Measurements from ENCODE around the gene EMILIN2. TPM values are rescaled to one million over a fixed set of nuclear protein-coding genes. Genes with fewer than 3 reads are reported as not detected.

Gene EMILIN2
- total RNA-seq, 3 donors from 2014 or later, result 13.3 to 19.6 (median 18.3) TPM

DNA sequence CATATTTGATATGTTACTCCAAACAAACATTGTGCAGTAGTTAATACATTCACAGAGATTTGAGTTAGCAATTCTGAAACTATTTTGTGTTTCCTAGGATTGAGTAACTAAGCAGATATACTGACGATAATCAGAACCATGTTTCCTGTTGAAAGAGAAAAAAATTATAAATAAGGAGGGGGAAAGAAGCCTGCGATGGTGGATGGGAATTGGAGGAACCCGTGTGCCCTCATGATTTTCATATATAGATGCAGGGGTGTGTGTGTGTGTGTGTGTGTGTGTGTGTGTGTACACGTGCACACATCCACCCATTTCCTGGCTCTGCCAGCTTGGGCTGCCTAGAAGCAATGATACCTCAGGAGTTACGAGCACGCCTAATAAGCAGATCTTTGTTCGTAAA is 109.2 kb downstream of the EMILIN2 start:
- intact Hi-C loops (cut with DNase I, micrococcal nuclease), result no loop called here
- no peaks in the 10 kb centered on the region for H3K36me3 ChIP-seq (ENCODE audit: low read depth)
- ATAC-seq, result no peak
- TF ChIP-seq, protein P1, sequence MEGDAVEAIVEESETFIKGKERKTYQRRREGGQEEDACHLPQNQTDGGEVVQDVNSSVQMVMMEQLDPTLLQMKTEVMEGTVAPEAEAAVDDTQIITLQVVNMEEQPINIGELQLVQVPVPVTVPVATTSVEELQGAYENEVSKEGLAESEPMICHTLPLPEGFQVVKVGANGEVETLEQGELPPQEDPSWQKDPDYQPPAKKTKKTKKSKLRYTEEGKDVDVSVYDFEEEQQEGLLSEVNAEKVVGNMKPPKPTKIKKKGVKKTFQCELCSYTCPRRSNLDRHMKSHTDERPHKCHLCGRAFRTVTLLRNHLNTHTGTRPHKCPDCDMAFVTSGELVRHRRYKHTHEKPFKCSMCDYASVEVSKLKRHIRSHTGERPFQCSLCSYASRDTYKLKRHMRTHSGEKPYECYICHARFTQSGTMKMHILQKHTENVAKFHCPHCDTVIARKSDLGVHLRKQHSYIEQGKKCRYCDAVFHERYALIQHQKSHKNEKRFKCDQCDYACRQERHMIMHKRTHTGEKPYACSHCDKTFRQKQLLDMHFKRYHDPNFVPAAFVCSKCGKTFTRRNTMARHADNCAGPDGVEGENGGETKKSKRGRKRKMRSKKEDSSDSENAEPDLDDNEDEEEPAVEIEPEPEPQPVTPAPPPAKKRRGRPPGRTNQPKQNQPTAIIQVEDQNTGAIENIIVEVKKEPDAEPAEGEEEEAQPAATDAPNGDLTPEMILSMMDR (IDR thresholded peaks at IDR 0.05), result no peak
- no peaks in the 10 kb centered on the region for H3K9me3 ChIP-seq
- no peak for DNase-seq
- no peaks in the 10 kb centered on the region for H3K4me1 ChIP-seq (ENCODE audit: low read depth)
- H3K4me3 ChIP-seq, result no peak overlapping the region

DNA sequence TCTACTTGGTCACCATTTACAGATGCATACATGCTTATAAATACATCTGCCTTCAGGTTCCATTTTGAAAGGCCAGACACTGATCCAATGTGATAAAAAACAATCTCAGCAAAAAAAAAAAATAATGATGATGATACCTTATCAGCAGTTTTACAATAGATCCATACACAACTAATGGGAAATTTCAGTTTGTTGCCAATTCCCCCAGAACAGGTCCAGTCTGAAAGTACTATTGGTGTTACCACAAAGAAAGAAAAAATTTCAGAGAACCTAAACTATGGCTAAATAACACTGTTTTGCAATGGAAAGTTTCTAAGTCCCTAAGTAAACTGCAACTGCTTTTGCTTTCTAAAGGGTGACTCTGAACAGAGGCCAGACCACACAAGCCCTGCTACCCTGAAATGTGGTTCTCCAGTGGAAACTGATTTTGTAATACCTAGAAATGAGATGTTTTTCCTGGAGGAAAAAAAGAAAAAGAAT is 112.1 kb downstream of the EMILIN2 start:
- DNase-seq (no peak), ATAC-seq (peak; percentile 35)

DNA sequence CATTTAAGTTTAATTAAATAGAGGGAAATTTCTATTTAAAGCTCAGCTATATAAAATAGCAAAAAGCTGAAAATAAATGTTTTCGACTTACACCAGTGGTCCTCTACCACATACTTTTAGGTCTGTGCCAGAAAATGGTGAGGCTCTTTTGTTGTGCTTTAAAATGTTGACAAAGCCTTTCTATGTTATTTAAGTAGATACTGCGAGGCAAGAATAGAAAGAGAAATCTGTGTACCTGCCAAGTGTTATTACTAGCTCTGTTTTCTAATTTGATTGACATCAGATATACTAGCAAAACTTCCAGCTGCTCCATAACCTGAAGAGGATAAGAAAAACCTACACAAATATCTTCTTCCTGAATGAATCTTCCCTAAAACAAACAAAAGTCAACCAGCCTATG is 112.5 kb downstream of the EMILIN2 start:
- intact Hi-C loops (cut with DNase I, micrococcal nuclease), result no loop called here
- Histone ChIP-seq H3K4me1 (ENCODE audit: low read depth) (no peaks in the 10 kb centered on the region), H3K4me3 (no peak overlapping the region), H3K36me3 (ENCODE audit: low read depth) (no peaks in the 10 kb centered on the region), H3K9me3 (no peaks in the 10 kb centered on the region)
- no peak for ATAC-seq
- DNase-seq, result no peak
- TF ChIP-seq, protein P1 (IDR thresholded peaks at IDR 0.05), result no peak

More for the DNA sequence above, 112.1 kb downstream of the EMILIN2 start:
- Histone ChIP-seq H3K36me3 (ENCODE audit: low read depth) (no peaks in the 10 kb centered on the region), H3K4me1 (ENCODE audit: low read depth) (no peaks in the 10 kb centered on the region), H3K4me3 (no peak overlapping the region), H3K9me3 (no peaks in the 10 kb centered on the region)
- intact Hi-C loops (cut with DNase I, micrococcal nuclease), result no loop called here
- TF ChIP-seq, protein P1 (IDR thresholded peaks at IDR 0.05), result no peak

DNA sequence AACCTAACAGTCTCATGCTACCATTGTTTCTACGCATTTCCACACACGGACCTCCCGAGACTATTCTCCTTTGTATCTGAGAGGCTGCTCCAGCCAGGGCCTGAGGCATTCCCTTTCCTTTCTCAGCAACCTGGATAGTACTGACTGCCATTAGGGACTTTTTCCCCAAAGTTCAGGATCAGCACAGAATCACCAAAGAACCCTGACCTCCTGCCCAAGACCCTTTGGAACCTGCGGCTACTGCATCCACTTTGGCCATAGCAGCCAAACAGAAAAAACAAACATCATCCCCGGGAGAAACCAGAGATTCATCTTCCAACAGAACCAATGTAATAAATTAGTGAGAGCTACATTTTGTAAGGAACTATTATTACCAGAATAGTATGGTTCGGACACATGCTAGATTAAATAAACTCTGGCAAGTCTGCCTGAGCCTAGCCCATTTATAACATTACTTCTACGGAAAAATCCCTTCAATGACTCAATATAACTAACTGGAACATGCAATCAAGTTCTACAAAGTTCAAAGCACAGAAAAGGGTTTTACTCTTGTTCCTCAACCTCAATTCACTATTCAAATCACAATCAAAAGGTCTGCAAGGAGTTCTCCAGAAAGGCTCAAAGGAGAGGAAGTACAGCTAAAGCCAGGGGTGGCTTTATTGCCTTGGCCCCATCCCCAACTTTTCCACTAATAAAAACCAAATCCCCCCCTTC is 114.3 kb downstream of the EMILIN2 start:
- Histone ChIP-seq H3K4me3 (no peak overlapping the region), H3K36me3 (ENCODE audit: low read depth) (no peaks in the 10 kb centered on the region), H3K9me3 (no peaks in the 10 kb centered on the region), H3K4me1 (ENCODE audit: low read depth) (no peaks in the 10 kb centered on the region)
- no peak for DNase-seq
- TF ChIP-seq, protein P1 (IDR thresholded peaks at IDR 0.05), result no peak
- intact Hi-C loops (cut with DNase I, micrococcal nuclease), result no loop called here
- peak; percentile 39 for ATAC-seq

- Histone ChIP-seq H3K9me3 (no peaks in the 10 kb centered on the region), H3K4me1 (ENCODE audit: low read depth) (no peaks in the 10 kb centered on the region), H3K36me3 (ENCODE audit: low read depth) (no peaks in the 10 kb centered on the region), H3K4me3 (no peak overlapping the region)
- intact Hi-C loops (cut with DNase I, micrococcal nuclease), result no loop called here
- TF ChIP-seq, protein P1 (IDR thresholded peaks at IDR 0.05), result no peak
- ATAC-seq, result peak; percentile 49
- DNase-seq, result no peak
These were observed 115.0 kb downstream of the EMILIN2 start for GRCh38 chr18:2961821-2962220.
